Breast epithelium (tissue), 4 donors: ENCODE measurements around the gene TMCO5A. TPM values are rescaled to one million over a fixed set of nuclear protein-coding genes. Genes with fewer than 3 reads are reported as not detected.

Experiments used
- DNase-seq, 2 donors: peaks; one replicate each; pipeline ENCODE4 v3.0.0-alpha.2; 2019; ENCODE audit warnings: low spot score in 2 of 2
- H3K27ac ChIP-seq, 2 donors: fragments of 200-600 bp; sonication (generic) in 1 of 2; one replicate each; pipeline ENCODE4 v1.5.1; 2016 to 2019; ENCODE audit warnings: mild to moderate bottlenecking in 1 of 2
- H3K27me3 ChIP-seq, 2 donors: fragments of 200-600 bp; sonication (generic) in 1 of 2; one replicate each; pipeline versions ENCODE4 v1.5.1 to v1.6.0; 2017 to 2019; ENCODE audit warnings: control low read depth in 1 of 2, mild to moderate bottlenecking in 1 of 2
- H3K36me3 ChIP-seq: fragments of 200-600 bp; one replicate; pipeline ENCODE4 v1.5.1; 2019
- H3K4me1 ChIP-seq, 2 donors: fragments of 200-600 bp; sonication (generic); one replicate each; pipeline ENCODE4 v1.5.1; 2016 to 2019; ENCODE audit warnings: control low read depth in 1 of 2
- H3K4me3 ChIP-seq, 3 donors: fragments of 200-600 bp; sonication (generic); 1 replicate in 2 of 3; 2 replicates in 1 of 3; pipeline ENCODE4 v1.5.1; 2016 to 2019; ENCODE audit warnings: mild to moderate bottlenecking in 3 of 3, moderate library complexity in 2 of 3
- H3K9me3 ChIP-seq, 2 donors: fragments of 200-600 bp; sonication (generic) in 1 of 2; one replicate each; pipeline ENCODE4 v1.5.1; 2016 to 2019; ENCODE audit warnings: control low read depth in 1 of 2
- CTCF ChIP-seq, 3 donors: fragments of 450-650 bp; IDR thresholded peaks; one replicate each; pipeline ENCODE4 v1.5.1; 2016 to 2017; ENCODE audit warnings: antibody characterized with exemption in 3 of 3, mild to moderate bottlenecking in 3 of 3, moderate library complexity in 3 of 3
- POLR2A ChIP-seq: fragments of 450-650 bp; IDR thresholded peaks from one replicate; pipeline ENCODE4 v1.6.1; 2016; ENCODE audit warnings: antibody characterized with exemption, mild to moderate bottlenecking, moderate library complexity
- POLR2AphosphoS5 ChIP-seq, 3 donors: sonication (generic); formaldehyde crosslinking; IDR thresholded peaks; one replicate each; pipeline ENCODE4 v1.6.1; 2017; ENCODE audit warnings: antibody characterized with exemption in 3 of 3
- intact Hi-C: fragments of 100-400 bp; cut with DNase I; formaldehyde crosslinking; loops from one replicate; pipeline ENCODE4 v1.15.1; 2023; ENCODE audit warnings: low total_unique reads
- total RNA-seq, 3 donors: library from RNA; depleted of rRNA; stranded (reverse); fragments of >200 nt; gene quantifications; one replicate each; pipeline ENCODE4 v1.1.0, GENCODE V29; 2016

Gene TMCO5A
- not detected for total RNA-seq

DNA sequence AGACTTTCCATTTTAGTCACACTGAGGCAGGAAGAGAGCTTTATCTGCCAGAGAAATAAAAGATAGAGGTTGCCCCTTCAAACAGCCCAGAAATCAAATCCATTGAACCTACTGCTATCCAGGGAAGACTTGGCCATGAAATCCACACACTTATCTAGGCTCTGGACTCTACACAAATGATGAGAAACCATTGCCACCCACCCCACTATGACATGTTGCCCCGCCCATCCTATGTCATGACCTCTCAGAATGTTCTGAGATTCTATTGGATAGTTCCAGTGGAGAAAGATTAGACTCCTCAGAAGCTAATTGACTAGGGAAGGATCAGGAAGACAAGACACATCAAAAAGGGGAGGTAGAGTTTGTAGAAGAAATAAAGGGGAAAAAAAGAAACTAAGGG lies at the start of gene TMCO5A:
Gene TMCO5A, plus strand, starts transcription at position 301 of the 400 bp plus-strand sequence. CDS start 1,684 bp downstream, outside the sequence.
- H3K4me3 ChIP-seq: no peak within 1 kb of the TSS
- no peaks in the 10 kb centered on the region for H3K36me3 ChIP-seq
- TF ChIP-seq POLR2AphosphoS5 (IDR thresholded peaks at IDR 0.05) (no peak), POLR2A (no peak), CTCF (IDR thresholded peaks at IDR 0.05) (no peak)
- no peaks in the 10 kb centered on the region for H3K9me3 ChIP-seq
- intact Hi-C loops: no loop called here
- H3K4me1 ChIP-seq: no peaks in the 10 kb centered on the region
- H3K27me3 ChIP-seq: no peaks in the 10 kb centered on the region
- no peak for DNase-seq
- no peak within 1 kb of the TSS for H3K27ac ChIP-seq

GRCh38 chr15:37885651-37886050 lies 48.8 kb upstream of the TMCO5A start:
- Histone ChIP-seq H3K4me3 (no peak overlapping the region), H3K4me1 (no peaks in the 10 kb centered on the region), H3K36me3 (no peaks in the 10 kb centered on the region), H3K27me3 (no peaks in the 10 kb centered on the region), H3K27ac (no peak overlapping the region), H3K9me3 (no peaks in the 10 kb centered on the region)
- intact Hi-C loops: no loop called here
- no peak for DNase-seq
- TF ChIP-seq POLR2A: no peak
- TF ChIP-seq CTCF (IDR thresholded peaks at IDR 0.05): no peak
- TF ChIP-seq POLR2AphosphoS5 (IDR thresholded peaks at IDR 0.05): no peak

GRCh38 chr15:37888356-37888755 lies 46.1 kb upstream of the TMCO5A start:
- Histone ChIP-seq H3K4me3 (no peak overlapping the region), H3K4me1 (no peaks in the 10 kb centered on the region), H3K9me3 (no peaks in the 10 kb centered on the region), H3K36me3 (no peaks in the 10 kb centered on the region), H3K27ac (no peak overlapping the region), H3K27me3 (no peaks in the 10 kb centered on the region)
- no peak for TF ChIP-seq POLR2A
- TF ChIP-seq POLR2AphosphoS5 (IDR thresholded peaks at IDR 0.05): no peak
- no peak for TF ChIP-seq CTCF (IDR thresholded peaks at IDR 0.05)
- no peak for DNase-seq
- intact Hi-C loops: no loop called here

GRCh38 chr15:37891766-37892368 lies 42.6 kb upstream of the TMCO5A start:
- Histone ChIP-seq H3K36me3 (no peaks in the 10 kb centered on the region), H3K9me3 (no peaks in the 10 kb centered on the region), H3K27ac (no peak overlapping the region), H3K4me3 (no peak overlapping the region), H3K27me3 (no peaks in the 10 kb centered on the region), H3K4me1 (no peaks in the 10 kb centered on the region)
- no peak for DNase-seq
- intact Hi-C loops: loop anchor here (10.0 kb wide), 1 partner anchor 1007 kb away; no protein-coding TSS in a partner anchor
- TF ChIP-seq POLR2AphosphoS5 (IDR thresholded peaks at IDR 0.05) (no peak), CTCF (IDR thresholded peaks at IDR 0.05) (peak in 2 of 3 donors; percentile 45 to 69), POLR2A (no peak)

DNA sequence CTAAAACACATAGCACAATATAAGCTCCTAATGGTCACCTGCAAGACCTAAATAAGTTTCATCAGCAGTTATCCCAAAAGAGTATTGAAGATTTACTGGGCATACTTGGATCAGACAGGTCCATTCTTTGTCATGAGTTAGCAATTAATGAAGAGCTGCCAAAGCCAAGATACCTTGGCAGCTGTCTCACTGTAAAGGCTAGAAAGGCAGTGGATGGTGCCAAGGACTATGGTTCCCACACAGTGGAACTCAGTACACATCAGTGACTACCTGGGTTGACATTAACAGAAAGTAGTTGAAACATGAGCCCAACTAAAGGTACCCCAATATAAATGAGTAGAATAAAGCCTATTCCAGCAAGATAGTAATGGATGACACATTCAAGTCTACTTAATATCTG lies 41.1 kb upstream of the TMCO5A start:
- Histone ChIP-seq H3K9me3 (no peaks in the 10 kb centered on the region), H3K27me3 (no peaks in the 10 kb centered on the region), H3K36me3 (no peaks in the 10 kb centered on the region), H3K4me1 (no peaks in the 10 kb centered on the region), H3K27ac (no peak overlapping the region), H3K4me3 (no peak overlapping the region)
- intact Hi-C loops: loop anchor here (10.0 kb wide), 1 partner anchor 1009 kb away; no protein-coding TSS in a partner anchor
- peak in 1 of 2 donors; percentile 32 for DNase-seq
- no peak for TF ChIP-seq POLR2AphosphoS5 (IDR thresholded peaks at IDR 0.05)
- no peak for TF ChIP-seq CTCF (IDR thresholded peaks at IDR 0.05)
